NB4 (cell line): ENCODE data around the gene TNS1.
A peak's percentile ranks its signal among the peaks of the same experiment; 100 is the strongest.
"Not testable (repeated sequence)": the region's sequence is repeated elsewhere in the genome, so short reads cannot be mapped to it uniquely, and the experiment has no call there.

ENCODE experiments used
- DNase-seq: peaks from one replicate; pipeline ENCODE4 v3.0.0; 2010; ENCODE audit warnings: low read depth
- H3K4me3 ChIP-seq: one replicate; pipeline ENCODE4 v1.5.1; 2011; ENCODE audit warnings: mild to moderate bottlenecking, low read depth, low read length, moderate library complexity
- CTCF ChIP-seq: IDR thresholded peaks from one replicate; pipeline ENCODE4 v1.5.1; 2012; ENCODE audit warnings: low read depth, low read length
- MAX ChIP-seq: IDR thresholded peaks from 2 replicates; pipeline ENCODE4 v1.6.1; 2011; ENCODE audit warnings: low read depth, low read length
- MYC ChIP-seq: IDR thresholded peaks from 2 replicates; pipeline ENCODE4 v1.6.1; 2011; ENCODE audit warnings: low read depth, low read length
- POLR2A ChIP-seq: IDR thresholded peaks from 2 replicates; pipeline ENCODE4 v1.6.1; 2011; ENCODE audit warnings: mild to moderate bottlenecking; ENCODE audit not compliant: insufficient read length; ENCODE audit errors: extremely low read depth

Gene TNS1

GRCh38 chr2:218020281-218020680, 17.5 kb upstream of the TNS1 start:
- DNase-seq = no peak
- no peak overlapping the region for H3K4me3 ChIP-seq
- TF ChIP-seq CTCF (no peak), POLR2A (no peak), MAX (no peak), MYC (no peak)

- no peak for TF ChIP-seq POLR2A
- 0 out of 2 replicates have a peak, but pooled peaks have one; percentile 21 for TF ChIP-seq MYC
- DNase-seq = peak; percentile 93
- H3K4me3 ChIP-seq = no peak overlapping the region
These were observed 16.7 kb upstream of the TNS1 start for GRCh38 chr2:218019411-218020060.

GRCh38 chr2:218018842-218019125, 16.0 kb upstream of the TNS1 start:
- H3K4me3 ChIP-seq, DNase-seq: not testable (repeated sequence)

GRCh38 chr2:218017211-218018053, 14.6 kb upstream of the TNS1 start:
- DNase-seq = peak; percentile 63
- TF ChIP-seq MYC = no peak; the same call in 1 of the 2 replicates
- peak; percentile 60 for TF ChIP-seq MAX
- H3K4me3 ChIP-seq = no peak overlapping the region

- no peak overlapping the region for H3K4me3 ChIP-seq
- no peak for TF ChIP-seq MYC
- TF ChIP-seq MAX = no peak
- no peak for TF ChIP-seq CTCF
- no peak for TF ChIP-seq POLR2A
- DNase-seq = no peak
These were observed 14.0 kb upstream of the TNS1 start for GRCh38 chr2:218016810-218017209.

GRCh38 chr2:218015586-218016521, 13.1 kb upstream of the TNS1 start:
- DNase-seq = no peak
- TF ChIP-seq CTCF = no peak
- H3K4me3 ChIP-seq = no peak overlapping the region

GRCh38 chr2:218014706-218015585, 12.2 kb upstream of the TNS1 start:
- DNase-seq = no peak
- no peak overlapping the region for H3K4me3 ChIP-seq
- no peak for TF ChIP-seq MAX
- TF ChIP-seq POLR2A = no peak
- TF ChIP-seq MYC = no peak
- TF ChIP-seq CTCF = no peak
